HG03439 (cell line): Measurements from ENCODE around the gene MYO1D.
"Not testable (repeated sequence)": the region's sequence is repeated elsewhere in the genome, so short reads cannot be mapped to it uniquely, and the experiment has no call there.

Experiments
- ATAC-seq: cut with Tn5 transposase; IDR thresholded peaks from one replicate; pipeline ENCODE4 v1.9.1; 2021; ENCODE audit warnings: mild to moderate bottlenecking, moderate library complexity; ENCODE audit not compliant: unreplicated experiment

Gene MYO1D

DNA sequence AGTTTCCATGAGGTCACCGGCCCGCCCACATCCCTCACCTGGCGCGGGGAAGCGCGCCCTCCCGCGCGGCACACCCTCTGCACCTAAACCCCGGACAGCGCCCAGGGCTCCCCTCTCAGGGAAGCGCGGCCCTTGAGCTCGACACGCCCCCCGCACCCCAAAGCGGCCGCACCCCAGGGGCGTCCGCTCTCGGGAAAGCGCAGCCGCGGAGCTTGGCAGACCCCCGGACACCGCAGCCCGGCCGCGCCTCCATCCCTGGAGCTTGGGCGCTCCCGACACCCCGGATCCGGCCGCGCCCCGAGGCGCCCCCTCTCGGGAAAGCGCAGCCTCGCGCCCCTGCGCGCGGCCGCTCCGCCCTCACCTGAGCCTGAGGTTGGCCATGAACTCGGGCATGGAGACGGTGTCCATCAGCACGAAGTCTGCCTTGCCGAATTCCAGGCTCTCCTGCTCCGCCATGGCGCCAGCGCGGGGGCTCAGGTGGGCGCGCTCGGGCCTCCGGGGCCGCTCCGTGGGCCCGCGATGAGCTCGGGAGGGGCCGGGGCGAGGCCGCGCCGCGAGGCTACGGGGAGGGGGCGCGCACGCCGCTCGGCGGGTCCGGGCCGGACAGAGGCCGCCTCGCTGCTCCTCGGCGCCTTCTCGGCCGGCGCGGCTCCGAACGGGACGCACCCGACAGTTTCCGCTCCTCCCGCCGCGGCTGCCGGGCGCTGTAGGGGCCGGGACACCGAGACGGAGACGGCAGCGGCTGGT lies at the start of gene MYO1D:
MYO1D (minus strand) TSS at position 708 of the 747 bp plus-strand sequence; CDS start at position 456, 252 bp downstream.
- peak; percentile 55 for ATAC-seq

GRCh38 chr17:32926183-32926582 lies 49.3 kb upstream of the MYO1D start:
- ATAC-seq: no peak

- ATAC-seq: not testable (repeated sequence)
Measured at GRCh38 chr17:32923905-32924304, 47.0 kb upstream of the MYO1D start.

DNA sequence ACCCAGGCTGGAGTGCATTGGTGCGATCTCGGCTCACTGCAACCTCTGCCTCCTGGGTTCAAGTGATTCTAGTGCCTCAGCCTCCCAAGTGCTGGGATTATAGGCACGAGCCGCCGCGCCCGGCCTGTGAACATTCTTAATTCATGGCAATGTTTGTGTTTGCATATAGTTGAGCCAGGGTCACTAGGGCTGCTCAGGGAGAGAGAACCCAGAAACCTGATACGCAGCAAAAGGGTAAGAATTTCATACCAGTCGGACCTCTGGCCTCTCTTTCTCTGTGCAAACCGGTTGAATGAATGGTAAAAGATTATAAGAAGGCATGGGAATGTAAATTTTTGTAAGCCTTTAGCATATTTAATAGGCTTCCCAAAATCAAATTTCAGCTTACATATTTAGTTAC lies 44.1 kb upstream of the MYO1D start:
- no peak for ATAC-seq

DNA sequence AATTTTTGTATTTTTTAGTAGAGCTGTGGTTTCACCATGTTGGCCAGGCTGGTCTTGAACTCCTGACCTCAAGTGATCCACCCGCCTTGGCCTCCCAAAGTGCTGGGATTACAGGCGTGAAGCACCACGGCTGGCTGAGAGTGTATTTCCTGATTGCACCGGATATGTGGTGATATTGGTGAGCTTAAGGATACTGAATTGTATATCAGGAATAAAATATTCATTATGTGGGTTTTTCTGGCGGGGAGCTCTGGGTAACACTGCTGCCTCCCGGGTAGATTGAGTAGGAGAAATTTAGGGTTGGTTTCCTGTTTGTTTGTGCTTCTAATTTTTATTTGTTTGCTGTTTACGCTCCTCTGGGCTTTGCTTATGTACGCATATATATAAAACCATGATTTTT lies 43.4 kb upstream of the MYO1D start:
- ATAC-seq: no peak

GRCh38 chr17:32919876-32920275 lies 43.0 kb upstream of the MYO1D start:
- ATAC-seq: not testable (repeated sequence)

- no peak for ATAC-seq
Measured at GRCh38 chr17:32917842-32918241, 40.9 kb upstream of the MYO1D start.

DNA sequence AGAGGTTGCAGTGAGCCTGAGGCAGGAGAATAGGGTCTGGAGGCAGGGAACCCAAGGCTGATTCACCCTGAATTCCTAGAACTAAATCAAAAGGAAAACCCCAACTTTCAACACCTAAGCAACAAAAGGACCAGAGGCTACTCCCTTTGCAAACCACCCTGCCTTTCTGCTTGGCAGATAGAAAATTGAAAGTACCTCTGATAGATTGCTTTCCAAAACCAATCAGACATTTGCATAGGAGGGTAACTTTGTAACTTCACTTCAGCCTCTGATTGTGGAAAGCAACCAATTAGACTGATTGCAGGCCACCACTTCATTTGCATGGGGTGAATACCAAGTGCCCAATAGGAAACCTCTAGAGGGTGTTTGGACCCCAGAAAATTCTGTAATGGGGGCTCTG lies 40.2 kb upstream of the MYO1D start:
- no peak for ATAC-seq

- ATAC-seq: no peak
Measured at GRCh38 chr17:32916134-32916533, 39.2 kb upstream of the MYO1D start.

DNA sequence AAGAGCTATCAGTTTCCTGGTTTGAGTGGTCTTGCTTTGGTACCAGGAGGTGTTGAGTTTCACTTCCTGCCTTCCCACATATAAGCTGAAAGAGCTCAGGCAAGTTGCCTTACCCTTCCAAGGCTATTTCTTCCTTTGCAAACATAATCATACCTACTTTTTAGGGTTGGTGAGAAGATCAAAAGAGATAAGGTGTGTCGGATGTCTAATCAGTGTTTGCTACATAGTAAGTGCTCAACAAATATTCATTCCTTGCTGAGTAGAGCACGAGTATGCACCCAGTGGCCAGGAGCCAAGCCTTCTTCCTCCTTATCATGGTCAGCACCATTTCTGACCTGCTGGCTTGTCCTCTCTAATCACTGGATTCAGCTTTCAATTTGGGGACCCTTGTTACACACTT lies 38.3 kb upstream of the MYO1D start:
- ATAC-seq: no peak

DNA sequence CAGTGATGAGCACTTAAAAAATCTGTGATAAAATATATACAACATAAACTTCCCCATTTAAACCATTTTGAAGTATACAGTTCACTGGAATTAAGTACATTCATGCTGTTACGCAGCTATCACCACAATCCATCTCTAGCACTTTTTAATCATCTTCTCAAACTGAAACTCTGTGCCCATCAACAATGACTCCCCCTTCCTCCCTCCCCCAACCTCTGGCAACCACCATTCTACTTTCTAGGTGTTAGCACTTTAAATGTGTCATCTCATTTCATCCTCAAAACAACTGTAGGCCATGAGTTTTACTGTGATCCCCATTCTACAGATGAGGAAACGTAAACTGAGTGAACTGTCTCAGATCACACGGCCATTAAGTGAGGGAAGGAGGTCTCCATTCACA lies 37.3 kb upstream of the MYO1D start:
- no peak for ATAC-seq

DNA sequence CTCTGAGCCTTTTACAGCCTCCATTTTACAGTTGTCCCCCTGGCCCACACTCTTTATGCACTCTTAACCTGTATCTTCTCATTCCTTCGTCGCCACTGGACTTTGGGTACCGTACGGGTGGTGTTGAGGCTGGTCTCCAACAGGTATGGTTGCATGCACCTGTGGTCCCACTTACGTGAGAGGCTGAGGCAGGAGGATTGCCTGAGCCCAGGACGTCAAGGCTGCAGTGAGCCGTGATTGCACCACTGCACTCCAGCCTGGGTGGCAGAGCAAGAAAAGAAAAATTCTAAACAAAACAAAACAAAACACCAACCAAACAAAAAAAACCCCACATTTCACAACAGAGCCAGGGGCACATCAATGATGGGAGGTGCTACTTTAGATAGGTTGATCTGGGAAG lies 36.7 kb upstream of the MYO1D start:
- no peak for ATAC-seq

DNA sequence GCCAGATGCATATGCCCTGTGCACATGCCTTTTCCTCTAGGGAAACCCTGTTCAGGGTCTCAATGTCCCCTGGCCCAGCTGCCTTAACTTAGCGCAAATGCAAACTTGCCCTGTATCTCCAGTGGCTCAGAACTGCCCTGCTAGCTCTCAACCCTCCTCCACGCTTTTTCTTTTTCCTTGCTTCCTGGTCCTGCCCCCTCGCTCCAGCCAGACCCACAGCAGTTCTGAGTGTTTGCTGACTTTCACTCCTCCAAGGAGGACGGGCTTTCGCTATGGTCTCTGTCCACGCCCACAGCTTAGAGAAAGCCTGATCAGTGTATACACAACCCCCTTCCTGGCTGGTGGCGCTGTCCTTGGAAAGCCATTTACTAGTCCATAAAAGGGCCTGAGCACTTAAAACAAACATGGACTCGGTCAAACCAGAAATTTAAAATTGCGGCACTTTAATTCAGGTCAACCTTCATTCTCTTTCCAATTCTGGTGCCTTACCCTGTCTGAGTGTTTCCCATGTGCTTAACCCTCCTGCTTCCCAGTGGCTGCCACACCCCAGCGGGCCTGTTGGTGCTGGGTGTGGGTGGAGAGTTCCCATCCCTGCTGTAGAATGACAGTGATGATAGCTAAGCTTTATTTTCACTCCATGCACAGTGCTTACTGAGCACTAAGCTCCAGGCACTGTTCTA lies 35.4 kb upstream of the MYO1D start:
- no peak for ATAC-seq

DNA sequence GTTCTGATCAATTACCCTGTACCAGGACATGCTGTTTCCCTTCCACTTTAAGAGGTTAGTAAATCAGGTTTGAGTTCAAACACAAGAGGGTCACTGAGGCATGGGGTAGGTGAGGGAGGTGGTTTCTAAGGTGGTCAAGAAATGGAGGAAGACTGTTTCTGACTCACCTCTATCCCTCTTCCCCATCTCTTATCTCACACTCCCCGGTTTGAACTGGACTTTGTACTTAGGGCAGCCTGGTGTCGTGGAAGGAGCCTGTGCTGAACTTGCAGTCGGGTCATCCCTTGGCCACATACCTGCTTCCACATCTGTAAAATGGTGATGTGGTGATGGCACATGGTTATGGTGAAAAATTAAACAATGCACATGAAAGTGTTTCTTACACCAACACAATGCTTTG lies 33.8 kb upstream of the MYO1D start:
- no peak for ATAC-seq

DNA sequence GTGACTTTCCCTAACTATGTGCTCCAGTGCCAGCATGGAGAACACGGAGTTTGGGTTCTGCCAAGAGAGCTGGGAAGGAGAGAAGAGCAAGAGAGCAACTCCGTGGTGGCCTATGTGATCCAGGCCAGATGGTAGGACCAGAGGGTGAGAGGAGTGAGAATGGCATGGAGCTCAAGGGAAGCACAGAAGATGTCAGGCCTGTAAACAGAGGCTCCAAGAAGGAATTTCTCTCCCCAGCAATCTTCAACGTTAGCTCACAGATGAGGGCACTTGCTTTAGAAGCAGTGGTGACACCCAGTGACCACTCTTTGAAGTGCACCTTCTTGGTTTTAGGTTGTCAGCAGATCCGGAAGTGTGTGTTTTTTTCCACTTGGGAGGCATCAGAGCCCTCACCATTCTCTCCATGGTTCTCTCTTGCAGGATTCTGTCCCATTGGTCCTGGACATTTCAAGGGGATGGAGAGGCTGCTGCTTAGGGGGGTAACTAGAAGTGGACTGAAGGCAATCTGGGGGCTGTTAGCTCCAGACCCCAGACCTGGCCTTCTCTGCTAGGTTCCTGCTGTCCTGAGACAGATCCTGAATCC lies 33.0 kb upstream of the MYO1D start:
- no peak for ATAC-seq

DNA sequence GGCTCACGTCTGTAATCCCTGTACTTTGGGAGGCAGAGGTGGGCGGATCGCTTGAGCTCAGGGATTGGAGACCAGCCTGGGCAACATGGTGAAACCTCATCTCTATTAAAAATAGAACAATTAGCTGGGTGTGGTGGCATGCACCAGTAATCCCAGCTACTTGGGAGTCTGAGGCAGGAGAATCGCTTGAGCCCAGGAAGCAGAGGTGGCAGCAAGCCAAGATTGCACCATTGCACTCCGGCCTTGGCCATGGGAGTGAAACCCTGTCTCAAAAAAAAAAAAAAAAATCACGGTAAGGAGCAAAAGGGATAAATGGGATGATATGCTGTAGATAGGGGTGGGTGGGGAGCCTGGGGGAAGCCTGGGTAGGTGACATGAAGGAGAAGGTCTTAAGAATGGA lies 30.7 kb upstream of the MYO1D start:
- no peak for ATAC-seq

- ATAC-seq: no peak
Measured at GRCh38 chr17:32904891-32905290, 28.0 kb upstream of the MYO1D start.

- no peak for ATAC-seq
Measured at GRCh38 chr17:32903774-32904673, 27.1 kb upstream of the MYO1D start.

- no peak for ATAC-seq
Measured at GRCh38 chr17:32901743-32902142, 24.8 kb upstream of the MYO1D start.

DNA sequence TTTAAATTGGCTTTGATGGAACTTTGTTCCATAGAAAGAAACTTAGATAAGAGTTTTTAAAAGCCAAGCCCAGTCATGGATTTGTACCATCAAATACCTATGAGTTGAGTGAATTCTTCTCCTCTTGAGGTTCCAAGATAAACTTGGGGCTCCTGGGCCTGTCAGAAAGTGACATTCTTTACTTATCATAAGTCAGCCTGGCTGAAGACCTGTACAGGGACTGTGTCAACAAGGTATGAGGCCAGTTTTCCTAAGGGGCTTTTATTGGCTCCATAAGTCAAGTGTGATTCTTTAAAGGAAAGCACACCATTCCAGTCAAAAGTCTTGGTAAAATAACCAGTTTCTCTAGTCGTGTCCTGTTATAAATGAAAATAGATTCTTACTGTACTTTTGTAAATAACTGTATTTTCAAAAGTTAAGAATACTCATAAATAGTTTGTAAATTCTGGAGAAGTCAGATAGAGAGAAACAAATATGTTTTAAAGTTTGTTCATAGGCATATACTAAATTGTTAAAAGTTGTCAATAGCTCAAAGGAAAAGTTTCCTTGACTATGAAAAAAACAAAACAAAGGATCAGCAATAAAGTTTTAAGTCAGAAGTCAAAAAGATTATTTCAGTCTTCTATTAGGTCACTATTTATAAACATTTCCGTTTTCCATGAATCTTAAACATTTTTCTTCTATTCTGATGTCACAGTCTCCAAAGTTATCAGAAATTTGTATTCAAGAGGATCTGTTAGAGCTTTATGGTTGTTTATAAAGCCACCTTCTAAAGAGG lies 22.5 kb upstream of the MYO1D start:
- ATAC-seq: no peak
